DOHH2 (cell line): ENCODE data around the gene SLC6A11.

Experiments used
- CTCF ChIP-seq: fragments of 200-600 bp; sonication (generic); IDR thresholded peaks from one replicate; pipeline ENCODE4 v1.5.1; 2014; ENCODE audit warnings: antibody characterized with exemption, mild to moderate bottlenecking, low read depth, low read length; ENCODE audit not compliant: poor library complexity, severe bottlenecking
- EZH2phosphoT487 ChIP-seq: fragments of 200-600 bp; sonication (generic); IDR thresholded peaks from 2 replicates; pipeline ENCODE4 v1.6.1; 2017; ENCODE audit warnings: borderline replicate concordance, mild to moderate bottlenecking, antibody characterized with exemption, low read length, moderate library complexity, mixed read lengths

GRCh38 chr3:10810376-10810775, 5.7 kb upstream of the SLC6A11 start:
- no peak for TF ChIP-seq EZH2phosphoT487
- TF ChIP-seq CTCF: no peak
